ENCODE data around the gene KRTAP1-1. TPM values are rescaled to one million over a fixed set of nuclear protein-coding genes. Genes with fewer than 3 reads are reported as not detected.
"Not testable (repeated sequence)": the region's sequence is repeated elsewhere in the genome, so short reads cannot be mapped to it uniquely, and the experiment has no call there.

KRTAP1-1 gene
- total RNA-seq, 1 donor: not detected

DNA sequence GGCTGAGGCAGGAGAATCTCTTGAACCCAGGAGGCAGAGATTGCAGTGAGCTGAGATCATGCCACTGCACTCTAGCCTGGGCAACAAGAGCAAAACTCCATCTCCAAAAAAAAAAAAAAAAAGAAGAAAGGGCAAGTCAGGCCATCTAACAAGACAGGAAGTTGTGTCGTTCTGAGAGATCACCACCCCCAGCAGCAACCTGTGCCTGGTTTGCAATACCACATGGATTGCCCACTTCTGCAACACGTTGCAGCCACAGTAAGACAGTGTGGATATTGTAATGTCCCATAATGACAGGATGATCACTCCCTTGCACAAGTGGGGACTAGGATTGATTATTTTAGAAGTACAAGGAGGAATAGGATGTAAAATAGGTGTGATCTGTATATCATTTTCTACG is 27.8 kb upstream of the KRTAP1-1 start:
- no peak for DNase-seq (ENCODE audit: low read depth)
- no peak overlapping the region for H3K4me3 ChIP-seq (ENCODE audit: low read depth, low read length)
- TF ChIP-seq, protein P1, sequence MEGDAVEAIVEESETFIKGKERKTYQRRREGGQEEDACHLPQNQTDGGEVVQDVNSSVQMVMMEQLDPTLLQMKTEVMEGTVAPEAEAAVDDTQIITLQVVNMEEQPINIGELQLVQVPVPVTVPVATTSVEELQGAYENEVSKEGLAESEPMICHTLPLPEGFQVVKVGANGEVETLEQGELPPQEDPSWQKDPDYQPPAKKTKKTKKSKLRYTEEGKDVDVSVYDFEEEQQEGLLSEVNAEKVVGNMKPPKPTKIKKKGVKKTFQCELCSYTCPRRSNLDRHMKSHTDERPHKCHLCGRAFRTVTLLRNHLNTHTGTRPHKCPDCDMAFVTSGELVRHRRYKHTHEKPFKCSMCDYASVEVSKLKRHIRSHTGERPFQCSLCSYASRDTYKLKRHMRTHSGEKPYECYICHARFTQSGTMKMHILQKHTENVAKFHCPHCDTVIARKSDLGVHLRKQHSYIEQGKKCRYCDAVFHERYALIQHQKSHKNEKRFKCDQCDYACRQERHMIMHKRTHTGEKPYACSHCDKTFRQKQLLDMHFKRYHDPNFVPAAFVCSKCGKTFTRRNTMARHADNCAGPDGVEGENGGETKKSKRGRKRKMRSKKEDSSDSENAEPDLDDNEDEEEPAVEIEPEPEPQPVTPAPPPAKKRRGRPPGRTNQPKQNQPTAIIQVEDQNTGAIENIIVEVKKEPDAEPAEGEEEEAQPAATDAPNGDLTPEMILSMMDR (IDR thresholded peaks at IDR 0.05; ENCODE audit: insufficient read depth, low read length): no peak

GRCh38 chr17:41067281-41067680 is 26.0 kb upstream of the KRTAP1-1 start:
- TF ChIP-seq, protein P1 (IDR thresholded peaks at IDR 0.05; ENCODE audit: insufficient read depth, low read length): no peak
- no peak overlapping the region for H3K4me3 ChIP-seq (ENCODE audit: low read depth, low read length)
- peak; percentile 62 for DNase-seq (ENCODE audit: low read depth)

GRCh38 chr17:41065829-41066624 is 24.8 kb upstream of the KRTAP1-1 start, which contains the start of gene KRTAP2-4:
Gene KRTAP2-4, minus strand, starts transcription at chr17:41065879. Its CDS starts 34 bp downstream, at chr17:41065845.
- peak; percentile 87 for DNase-seq (ENCODE audit: low read depth)
- TF ChIP-seq, protein P1 (IDR thresholded peaks at IDR 0.05; ENCODE audit: insufficient read depth, low read length): no peak

GRCh38 chr17:41065016-41065689 is 23.9 kb upstream of the KRTAP1-1 start:
- not testable (repeated sequence) for DNase-seq (ENCODE audit: low read depth); H3K4me3 ChIP-seq (ENCODE audit: low read depth, low read length)

More at GRCh38 chr17:41065829-41066624, 24.8 kb upstream of the KRTAP1-1 start, which contains the start of gene KRTAP2-4:
- no peak within 1 kb of the TSS for H3K4me3 ChIP-seq (ENCODE audit: low read depth, low read length)

DNA sequence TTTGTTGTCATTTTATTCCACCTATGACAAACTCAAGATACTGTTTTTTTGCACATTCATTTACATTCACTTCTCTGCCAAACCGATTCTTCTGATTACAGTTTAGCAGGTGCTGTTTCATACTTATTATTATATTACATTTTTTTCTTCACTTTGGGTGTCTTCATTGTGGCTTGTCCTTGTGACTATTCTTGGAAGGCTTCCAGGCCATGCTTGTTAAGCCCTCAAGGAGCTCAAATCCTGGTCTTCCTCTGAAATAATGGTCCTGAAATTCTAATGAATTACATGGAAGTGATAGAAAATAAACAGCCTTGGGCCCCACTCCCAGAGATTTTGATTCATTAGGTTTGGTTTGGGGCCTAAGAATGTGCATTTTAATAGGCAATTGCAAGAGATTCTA is 23.1 kb upstream of the KRTAP1-1 start:
- DNase-seq (ENCODE audit: low read depth): no peak
- H3K4me3 ChIP-seq (ENCODE audit: low read depth, low read length): no peak overlapping the region
- TF ChIP-seq, protein P1 (IDR thresholded peaks at IDR 0.05; ENCODE audit: insufficient read depth, low read length): no peak

DNA sequence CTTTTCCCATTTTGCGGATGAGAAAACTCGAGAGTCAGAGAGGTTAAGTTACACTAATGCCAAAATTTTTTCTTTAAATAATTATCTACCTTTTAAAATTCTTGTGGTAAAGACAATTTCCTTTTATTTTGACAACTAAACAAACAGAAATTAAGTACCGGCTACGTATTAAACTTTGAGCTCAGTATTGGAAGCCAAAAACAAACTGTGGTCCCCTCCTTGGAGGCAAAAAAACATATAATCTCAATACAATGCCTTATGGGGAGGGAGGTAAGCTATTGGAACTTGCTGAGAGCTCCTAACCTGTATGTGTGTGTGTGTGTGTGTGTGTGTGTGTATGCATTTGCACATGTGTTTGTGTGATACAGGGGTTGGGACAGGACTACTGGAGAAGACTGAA is 22.2 kb upstream of the KRTAP1-1 start:
- H3K4me3 ChIP-seq (ENCODE audit: low read depth, low read length): no peak overlapping the region
- TF ChIP-seq, protein P1 (IDR thresholded peaks at IDR 0.05; ENCODE audit: insufficient read depth, low read length): no peak
- no peak for DNase-seq (ENCODE audit: low read depth)

DNA sequence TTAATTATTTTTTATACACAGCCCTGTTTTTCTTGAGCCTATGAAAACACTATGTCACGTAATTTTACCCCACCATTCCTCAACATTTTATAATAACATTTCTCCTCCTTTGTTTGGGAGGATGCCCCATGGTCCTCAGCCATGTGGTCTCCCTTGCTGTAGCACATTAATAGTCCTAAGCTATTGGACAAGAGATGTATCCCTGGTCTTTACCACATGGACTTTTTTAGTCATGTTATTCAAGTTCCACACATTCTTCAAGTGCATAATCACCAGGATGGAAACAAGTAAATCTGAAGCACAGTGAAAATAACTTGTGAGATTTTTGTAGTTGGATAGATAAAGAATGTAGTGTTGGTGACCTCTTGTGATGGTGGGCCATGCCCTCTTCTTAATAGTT is 20.7 kb upstream of the KRTAP1-1 start:
- DNase-seq (ENCODE audit: low read depth): peak; percentile 92
- TF ChIP-seq, protein P1 (IDR thresholded peaks at IDR 0.05; ENCODE audit: insufficient read depth, low read length): no peak
- no peak overlapping the region for H3K4me3 ChIP-seq (ENCODE audit: low read depth, low read length)

Data from fibroblast of the aortic adventitia (primary cell).